Measurements from ENCODE around the gene ITFG1. TPM values are rescaled to one million over a fixed set of nuclear protein-coding genes. Genes with fewer than 3 reads are reported as not detected.
"Not testable (repeated sequence)": the region's sequence is repeated elsewhere in the genome, so short reads cannot be mapped to it uniquely, and the experiment has no call there.

ITFG1 gene
- total RNA-seq, 1 donor: 32.5 TPM

DNA sequence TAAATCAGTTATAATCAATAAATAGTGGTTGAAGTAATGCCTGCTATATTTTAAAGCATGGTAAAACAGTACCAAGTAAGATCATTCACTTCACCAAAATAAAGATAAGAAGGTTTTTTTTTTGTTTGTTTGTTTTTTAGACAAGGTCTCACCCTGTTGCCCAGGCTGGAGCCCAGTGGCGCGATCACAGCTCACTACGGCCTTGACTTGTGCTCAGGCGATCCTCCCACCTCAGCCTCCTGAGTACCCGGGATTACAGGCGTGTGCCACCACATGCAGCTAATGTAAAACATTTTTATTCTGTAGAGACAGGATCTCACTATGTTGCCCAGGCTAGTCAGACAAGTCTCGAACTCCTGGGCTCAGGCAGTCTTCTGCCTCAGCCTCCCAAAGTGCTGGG, 232.6 kb downstream of the ITFG1 start:
- H3K9me3 ChIP-seq (ENCODE audit: low read depth, low read length): no peaks in the 10 kb centered on the region
- H3K27me3 ChIP-seq (ENCODE audit: insufficient read depth, low read length): no peaks in the 10 kb centered on the region
- H3K4me3 ChIP-seq (ENCODE audit: low read length): no peak overlapping the region
- no peaks in the 10 kb centered on the region for H3K4me1 ChIP-seq (ENCODE audit: insufficient read depth, low read length)

DNA sequence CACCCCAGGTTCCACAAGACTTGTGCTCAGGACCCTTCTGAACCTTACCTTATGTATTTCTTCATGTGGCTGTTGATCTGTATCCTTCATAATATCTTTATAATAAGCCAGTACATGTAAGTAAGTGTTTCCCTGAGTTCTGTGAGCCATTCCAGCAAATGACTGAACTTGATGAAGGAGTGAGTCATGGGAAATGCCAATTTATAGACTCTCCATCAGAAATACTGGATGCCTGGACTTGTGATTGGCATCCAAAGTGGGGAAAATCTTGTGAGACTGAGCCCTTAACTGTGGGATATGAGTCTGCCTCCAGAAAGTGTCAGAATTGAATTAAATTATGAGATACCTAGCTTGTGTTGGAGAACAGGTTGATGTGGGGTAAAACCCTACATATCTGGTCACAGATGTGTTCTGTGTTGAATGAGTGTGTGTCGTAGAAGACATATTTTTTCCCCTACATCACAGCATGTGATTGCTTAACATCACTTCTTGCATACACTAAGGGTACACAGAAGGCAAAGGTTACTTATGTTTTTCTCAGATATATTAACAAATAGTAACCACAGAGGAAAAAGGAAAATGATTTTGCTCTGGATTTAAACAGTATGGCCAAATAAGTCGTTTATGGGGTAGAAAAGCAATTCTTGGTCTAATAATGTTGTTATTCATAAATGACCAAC, 247.0 kb downstream of the ITFG1 start:
- Histone ChIP-seq H3K4me1 (ENCODE audit: insufficient read depth, low read length) (no peaks in the 10 kb centered on the region), H3K27me3 (ENCODE audit: insufficient read depth, low read length) (no peaks in the 10 kb centered on the region), H3K9me3 (ENCODE audit: low read depth, low read length) (no peaks in the 10 kb centered on the region), H3K4me3 (ENCODE audit: low read length) (no peak overlapping the region)

DNA sequence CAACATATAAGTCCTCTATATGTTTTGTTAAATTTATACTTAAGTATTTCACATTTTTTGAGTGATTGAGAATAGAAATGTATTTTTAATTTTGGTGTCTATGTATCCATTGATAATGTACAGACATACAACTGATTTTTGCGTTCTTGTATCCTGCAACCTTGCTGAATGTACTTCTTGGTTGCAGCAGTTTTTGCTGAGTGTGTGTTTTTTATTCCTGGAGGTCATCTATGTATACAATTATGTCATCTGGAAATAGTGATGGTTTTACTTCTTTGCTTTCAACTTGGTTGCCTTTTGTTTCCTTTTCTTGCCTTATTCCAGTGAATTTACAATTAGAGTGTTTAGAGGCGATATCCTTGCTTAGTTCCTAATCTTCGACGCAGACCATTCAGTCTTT, 249.6 kb downstream of the ITFG1 start:
- Histone ChIP-seq H3K4me3 (ENCODE audit: low read length) (no peak overlapping the region), H3K4me1 (ENCODE audit: insufficient read depth, low read length) (no peaks in the 10 kb centered on the region)

DNA sequence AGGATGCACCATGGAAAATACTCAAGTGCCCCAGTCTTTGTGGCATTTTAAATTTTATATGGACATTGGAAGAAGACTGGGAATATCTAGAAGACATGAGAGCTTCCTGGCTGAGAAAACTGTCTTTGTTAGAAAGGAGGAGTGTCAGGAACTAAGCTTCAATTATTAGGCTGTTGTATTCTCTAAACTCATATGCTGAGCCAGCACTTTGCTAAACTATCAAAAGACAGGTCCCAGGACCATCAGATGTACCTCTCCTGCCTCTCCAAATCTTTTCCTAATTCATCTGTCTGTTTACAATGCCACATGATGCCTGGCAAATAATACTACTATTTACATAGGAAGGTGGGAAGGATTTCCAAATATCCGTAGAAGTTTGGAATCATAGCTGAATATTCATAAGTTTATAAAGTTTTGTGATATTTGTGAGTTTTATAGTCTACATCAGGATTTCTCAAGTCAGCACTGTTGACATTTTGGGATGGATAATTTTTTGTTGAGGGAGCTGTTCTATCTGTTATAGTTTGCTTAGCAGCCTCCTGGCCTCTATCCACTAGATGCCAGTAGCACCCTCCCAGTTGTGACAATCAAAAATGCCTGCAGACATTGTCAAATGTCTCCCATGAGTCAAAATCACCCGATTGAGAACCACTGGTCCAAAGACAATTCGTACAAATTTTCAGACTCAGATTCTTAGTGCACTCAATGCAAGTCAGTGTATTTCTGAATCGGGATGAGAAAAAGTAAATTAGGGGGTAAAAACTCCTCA, 255.9 kb downstream of the ITFG1 start:
- Histone ChIP-seq H3K9me3 (ENCODE audit: low read depth, low read length) (no peaks in the 10 kb centered on the region), H3K27me3 (ENCODE audit: insufficient read depth, low read length) (no peaks in the 10 kb centered on the region), H3K4me3 (ENCODE audit: low read length) (no peak overlapping the region), H3K4me1 (ENCODE audit: insufficient read depth, low read length) (no peaks in the 10 kb centered on the region)

More for the DNA sequence above, 249.6 kb downstream of the ITFG1 start:
- H3K27me3 ChIP-seq (ENCODE audit: insufficient read depth, low read length): no peaks in the 10 kb centered on the region
- no peaks in the 10 kb centered on the region for H3K9me3 ChIP-seq (ENCODE audit: low read depth, low read length)

DNA sequence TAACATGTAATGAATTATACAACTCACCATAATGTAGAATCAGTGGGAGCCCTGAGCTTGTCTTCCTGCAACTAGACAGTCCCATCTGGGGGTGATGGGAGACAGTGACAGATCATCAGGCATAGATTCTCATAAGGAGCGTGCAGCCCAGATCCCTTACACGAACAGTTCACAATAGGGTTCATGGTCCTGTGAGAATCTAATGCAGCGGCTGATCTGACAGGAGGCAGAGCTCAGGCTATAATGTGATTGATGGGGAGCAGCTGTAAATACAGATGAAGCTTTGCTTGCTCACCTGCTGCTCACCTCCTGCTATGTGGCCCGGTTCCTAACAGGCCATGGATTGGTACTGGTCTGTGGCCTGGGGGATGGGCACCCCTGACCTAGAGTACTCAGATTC, 257.4 kb downstream of the ITFG1 start:
- not testable (repeated sequence) for H3K27me3 ChIP-seq (ENCODE audit: insufficient read depth, low read length); H3K9me3 ChIP-seq (ENCODE audit: low read depth, low read length); H3K4me1 ChIP-seq (ENCODE audit: insufficient read depth, low read length); H3K4me3 ChIP-seq (ENCODE audit: low read length)

DNA sequence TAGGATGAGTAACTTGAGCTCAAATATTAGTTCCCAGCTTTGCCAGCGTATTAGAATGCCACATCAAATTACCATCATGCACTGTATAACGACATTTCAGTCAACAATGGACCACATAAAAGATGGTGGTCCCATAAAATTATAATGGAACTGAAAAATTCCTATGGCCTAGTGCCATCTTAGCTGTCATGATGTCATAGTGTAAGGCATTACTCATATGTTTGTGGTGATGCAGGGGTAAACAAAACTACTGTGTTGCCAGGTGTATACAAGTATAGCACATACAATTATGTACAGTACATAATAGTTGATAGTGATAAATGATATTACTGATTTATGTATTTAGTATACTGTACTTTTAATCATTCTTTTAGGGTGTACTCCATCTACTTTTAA, 262.7 kb downstream of the ITFG1 start:
- Histone ChIP-seq H3K4me1 (ENCODE audit: insufficient read depth, low read length) (no peaks in the 10 kb centered on the region), H3K27me3 (ENCODE audit: insufficient read depth, low read length) (no peaks in the 10 kb centered on the region), H3K9me3 (ENCODE audit: low read depth, low read length) (no peaks in the 10 kb centered on the region), H3K4me3 (ENCODE audit: low read length) (no peak overlapping the region)

DNA sequence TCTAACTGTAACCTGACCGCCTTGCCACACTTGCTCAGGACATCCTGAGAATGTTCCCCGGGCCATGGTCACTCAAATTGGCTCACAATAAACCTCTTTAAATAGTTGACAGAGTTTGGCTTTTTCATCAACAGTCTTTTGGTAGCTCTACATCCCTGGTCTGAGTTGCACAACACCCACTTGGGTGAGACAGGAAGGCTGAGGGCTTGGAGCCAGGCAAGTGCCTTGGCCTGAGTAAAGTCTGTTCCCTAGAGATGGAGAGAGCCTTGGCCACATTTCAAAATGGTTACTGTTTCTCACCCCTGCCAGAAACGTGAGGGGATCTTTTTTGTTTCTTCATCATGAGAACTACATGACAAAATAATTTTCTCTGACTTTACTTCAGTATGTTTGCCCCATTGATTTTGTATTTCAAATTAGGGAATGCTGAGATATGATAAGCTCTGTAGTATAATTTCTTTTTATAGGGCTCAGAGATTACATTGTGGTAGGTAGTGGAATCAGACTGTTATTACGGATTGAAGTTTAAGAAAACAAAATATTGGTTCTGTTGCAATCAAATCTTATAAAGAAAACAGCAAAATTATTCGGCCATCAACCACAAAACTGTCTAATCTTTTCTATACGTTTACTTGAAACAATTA, 263.2 kb downstream of the ITFG1 start:
- no peak overlapping the region for H3K4me3 ChIP-seq (ENCODE audit: low read length)

DNA sequence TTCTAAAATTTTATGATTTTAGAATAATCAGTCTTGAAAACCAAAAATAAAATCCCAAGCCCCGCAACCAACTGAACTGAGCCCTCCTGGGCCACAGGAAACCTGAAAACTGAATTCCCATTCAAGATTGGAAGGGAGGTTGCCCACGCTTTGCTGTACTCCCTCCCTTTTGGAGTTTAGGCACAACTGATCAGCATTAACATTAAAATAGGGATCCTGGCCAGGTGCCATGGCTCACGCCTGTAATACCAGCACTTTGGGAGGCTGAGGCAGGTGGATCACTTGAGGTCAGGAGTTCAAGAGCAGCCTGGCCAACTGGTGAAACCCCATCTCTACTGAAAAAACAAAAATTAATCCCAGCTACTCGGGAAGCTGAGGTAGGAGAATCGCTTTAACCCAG, 264.4 kb downstream of the ITFG1 start:
- Histone ChIP-seq H3K27me3 (ENCODE audit: insufficient read depth, low read length) (no peaks in the 10 kb centered on the region), H3K4me3 (ENCODE audit: low read length) (no peak overlapping the region), H3K9me3 (ENCODE audit: low read depth, low read length) (no peaks in the 10 kb centered on the region), H3K4me1 (ENCODE audit: insufficient read depth, low read length) (no peaks in the 10 kb centered on the region)

More for the DNA sequence above, 263.2 kb downstream of the ITFG1 start:
- Histone ChIP-seq H3K27me3 (ENCODE audit: insufficient read depth, low read length) (no peaks in the 10 kb centered on the region), H3K9me3 (ENCODE audit: low read depth, low read length) (no peaks in the 10 kb centered on the region), H3K4me1 (ENCODE audit: insufficient read depth, low read length) (no peaks in the 10 kb centered on the region)

DNA sequence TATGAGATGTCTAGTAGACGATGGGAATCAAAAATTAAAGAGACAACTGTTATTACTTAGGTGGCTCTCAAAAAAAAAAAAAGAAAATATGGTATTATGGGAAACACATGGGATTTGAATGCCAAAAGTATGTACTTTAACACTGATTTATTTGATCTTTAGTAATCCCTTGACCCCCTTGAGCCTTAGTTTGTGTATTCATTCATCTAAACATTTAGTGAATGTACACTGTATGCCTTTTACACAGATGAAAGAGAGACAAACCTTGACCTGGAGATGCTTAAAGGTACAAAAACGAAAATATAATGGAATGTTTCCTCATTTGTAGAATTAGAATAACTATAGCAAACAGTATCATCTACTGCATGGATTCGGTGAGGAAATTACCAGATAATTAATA, 278.5 kb downstream of the ITFG1 start:
- Histone ChIP-seq H3K27me3 (ENCODE audit: insufficient read depth, low read length) (no peaks in the 10 kb centered on the region), H3K4me3 (ENCODE audit: low read length) (no peak overlapping the region), H3K9me3 (ENCODE audit: low read depth, low read length) (no peaks in the 10 kb centered on the region), H3K4me1 (ENCODE audit: insufficient read depth, low read length) (no peaks in the 10 kb centered on the region)

DNA sequence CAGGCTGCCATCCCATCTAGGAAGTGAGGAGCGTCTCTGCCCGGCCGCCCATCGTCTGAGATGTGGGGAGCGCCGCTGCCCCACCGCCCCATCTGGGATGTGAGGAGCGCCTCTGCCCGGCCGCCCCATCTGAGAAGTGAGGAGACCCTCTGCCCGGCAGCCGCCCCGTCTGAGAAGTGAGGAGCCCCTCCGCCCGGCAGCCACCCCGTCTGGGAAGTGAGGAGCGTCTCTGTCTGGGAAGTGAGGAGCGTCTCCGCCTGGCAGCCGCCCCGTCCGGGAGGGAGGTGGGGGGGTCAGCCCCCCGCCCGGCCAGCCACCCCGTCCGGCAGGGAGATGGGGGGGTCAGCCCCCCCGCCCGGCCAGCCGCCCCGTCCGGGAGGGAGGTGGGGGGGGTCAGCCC, 279.8 kb downstream of the ITFG1 start:
- not testable (repeated sequence) for H3K9me3 ChIP-seq (ENCODE audit: low read depth, low read length); H3K4me3 ChIP-seq (ENCODE audit: low read length); H3K27me3 ChIP-seq (ENCODE audit: insufficient read depth, low read length); H3K4me1 ChIP-seq (ENCODE audit: insufficient read depth, low read length)

DNA sequence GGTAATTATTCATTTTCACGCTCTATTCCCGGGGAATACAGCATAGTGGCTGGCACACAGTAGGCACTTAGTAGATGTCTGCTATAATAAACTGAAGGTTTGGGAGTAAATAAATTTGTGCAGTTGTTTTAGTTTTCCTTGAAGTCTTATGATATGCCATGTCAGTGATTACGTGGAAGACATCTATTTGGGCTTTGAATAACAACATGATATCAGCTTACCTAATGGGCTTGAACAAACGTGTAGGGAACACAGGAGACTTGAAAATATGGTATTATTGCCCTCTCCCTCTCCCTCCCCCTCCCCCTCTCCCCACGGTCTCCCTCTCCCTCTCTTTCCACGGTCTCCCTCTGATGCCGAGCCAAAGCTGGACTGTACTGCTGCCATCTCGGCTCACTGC, 280.8 kb downstream of the ITFG1 start:
- H3K27me3 ChIP-seq (ENCODE audit: insufficient read depth, low read length): no peaks in the 10 kb centered on the region
- H3K9me3 ChIP-seq (ENCODE audit: low read depth, low read length): no peaks in the 10 kb centered on the region
- no peaks in the 10 kb centered on the region for H3K4me1 ChIP-seq (ENCODE audit: insufficient read depth, low read length)
- H3K4me3 ChIP-seq (ENCODE audit: low read length): no peak overlapping the region

DNA sequence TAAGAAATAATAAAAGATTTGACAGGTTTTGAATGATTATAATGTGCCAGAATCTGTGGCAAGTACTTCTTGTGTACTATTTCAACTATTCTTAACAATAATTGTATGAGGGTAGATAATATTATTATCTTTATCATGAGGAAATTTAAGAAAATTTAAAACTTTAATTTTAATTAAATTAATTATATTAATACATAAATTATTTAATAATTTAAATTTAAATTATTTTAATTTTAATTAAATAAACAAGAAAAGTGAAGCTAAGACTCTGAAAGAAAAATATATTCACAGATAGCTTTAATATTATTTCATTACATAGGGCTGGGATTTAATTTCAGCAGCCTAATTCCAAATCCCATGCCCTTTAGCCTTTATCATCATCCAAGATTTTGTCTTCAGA, 285.7 kb downstream of the ITFG1 start:
- H3K9me3 ChIP-seq (ENCODE audit: low read depth, low read length): no peaks in the 10 kb centered on the region

DNA sequence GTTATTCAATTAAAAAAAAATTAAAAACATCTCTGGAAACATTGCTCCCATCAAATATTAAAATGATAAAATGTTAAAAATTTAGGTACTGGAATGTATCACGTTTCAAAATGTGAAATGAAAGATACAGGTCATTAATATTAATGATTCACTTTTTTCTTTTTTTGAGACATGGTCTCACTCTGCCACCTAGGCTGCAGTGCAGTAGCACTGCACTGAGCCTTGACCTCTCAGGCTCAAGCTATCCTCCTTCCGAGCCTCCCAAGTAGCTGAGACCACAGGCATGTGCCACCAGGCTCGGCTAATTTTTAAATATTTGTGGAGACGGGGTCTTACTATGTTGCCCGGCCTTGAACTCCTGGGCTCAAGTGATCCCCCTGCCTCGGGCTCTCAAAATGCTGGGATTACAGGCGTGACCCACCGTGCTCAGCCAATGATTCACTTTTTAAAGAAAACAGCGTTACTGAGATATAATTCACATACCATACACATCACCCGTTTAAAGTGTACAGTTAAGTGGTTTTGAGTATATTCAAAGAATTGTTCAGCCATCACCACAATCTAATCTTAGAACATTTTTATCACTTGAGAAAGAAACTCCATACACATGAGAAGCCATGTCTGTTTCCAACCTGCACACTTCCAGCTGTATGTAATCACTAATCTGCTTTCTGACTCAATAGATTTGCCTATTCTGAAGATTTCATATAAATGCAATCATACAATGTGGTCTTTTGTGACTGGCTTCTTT, 298.0 kb downstream of the ITFG1 start:
- Histone ChIP-seq H3K4me3 (ENCODE audit: low read length) (no peak overlapping the region), H3K4me1 (ENCODE audit: insufficient read depth, low read length) (no peaks in the 10 kb centered on the region), H3K27me3 (ENCODE audit: insufficient read depth, low read length) (no peaks in the 10 kb centered on the region), H3K9me3 (ENCODE audit: low read depth, low read length) (no peaks in the 10 kb centered on the region)

More for the DNA sequence above, 285.7 kb downstream of the ITFG1 start:
- Histone ChIP-seq H3K4me1 (ENCODE audit: insufficient read depth, low read length) (no peaks in the 10 kb centered on the region), H3K4me3 (ENCODE audit: low read length) (no peak overlapping the region), H3K27me3 (ENCODE audit: insufficient read depth, low read length) (no peaks in the 10 kb centered on the region)

DNA sequence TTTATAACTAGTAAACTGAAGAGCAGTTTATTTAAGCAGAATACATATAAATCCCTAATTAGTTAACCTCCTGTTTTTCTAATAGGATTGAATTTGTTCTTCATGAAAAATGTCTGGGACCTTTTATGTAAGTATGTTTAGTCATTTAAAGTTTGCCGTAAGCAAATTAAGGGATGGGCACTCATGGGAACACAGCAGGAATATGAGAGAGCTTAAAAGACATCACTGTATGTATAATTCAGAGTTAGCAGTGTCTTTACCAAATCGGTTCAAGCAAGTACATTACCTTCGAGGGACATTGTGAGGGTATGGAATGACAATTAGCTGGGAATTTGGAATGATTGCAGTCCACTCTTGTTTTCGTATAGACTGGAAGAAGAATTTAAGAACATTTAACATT, 299.4 kb downstream of the ITFG1 start:
- Histone ChIP-seq H3K27me3 (ENCODE audit: insufficient read depth, low read length) (no peaks in the 10 kb centered on the region), H3K4me1 (ENCODE audit: insufficient read depth, low read length) (no peaks in the 10 kb centered on the region), H3K4me3 (ENCODE audit: low read length) (no peak overlapping the region), H3K9me3 (ENCODE audit: low read depth, low read length) (no peaks in the 10 kb centered on the region)

DNA sequence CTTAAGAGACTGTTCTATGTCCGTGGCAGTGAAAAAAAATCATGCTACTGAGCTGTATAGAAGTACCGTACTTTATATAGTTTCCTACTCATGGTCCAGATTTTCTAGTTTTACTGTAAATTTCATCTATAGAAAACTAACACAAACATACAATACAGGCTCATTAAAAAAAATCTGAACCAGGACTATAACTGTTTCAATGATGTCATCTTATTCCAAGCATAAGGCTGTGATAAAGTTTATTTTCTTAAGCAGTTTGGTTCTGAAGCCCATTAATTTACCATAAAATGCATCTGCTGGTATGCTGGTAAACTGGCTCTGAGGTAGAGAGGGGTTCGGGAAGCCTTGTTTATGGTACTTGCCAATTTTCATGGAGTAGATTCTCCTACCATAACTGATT, 300.4 kb downstream of the ITFG1 start:
- no peaks in the 10 kb centered on the region for H3K4me1 ChIP-seq (ENCODE audit: insufficient read depth, low read length)

More for the DNA sequence above, 300.4 kb downstream of the ITFG1 start:
- H3K4me3 ChIP-seq (ENCODE audit: low read length): no peak overlapping the region
- no peaks in the 10 kb centered on the region for H3K9me3 ChIP-seq (ENCODE audit: low read depth, low read length)
- H3K27me3 ChIP-seq (ENCODE audit: insufficient read depth, low read length): no peaks in the 10 kb centered on the region
